Mucosa of stomach (tissue), 1 donor: Measurements from ENCODE around the gene POLD1.

ENCODE experiments used
- H3K27me3 ChIP-seq: one replicate; pipeline ENCODE4 v1.7.0; 2013; ENCODE audit warnings: mild to moderate bottlenecking, low read length; ENCODE audit not compliant: control insufficient read depth, insufficient read depth
- H3K36me3 ChIP-seq: one replicate; pipeline ENCODE4 v1.7.0; 2013; ENCODE audit warnings: low read length; ENCODE audit not compliant: control insufficient read depth, insufficient read depth
- H3K4me1 ChIP-seq: one replicate; pipeline ENCODE4 v1.7.0; 2013; ENCODE audit warnings: mild to moderate bottlenecking, low read length; ENCODE audit not compliant: control insufficient read depth, insufficient read depth
- H3K4me3 ChIP-seq: one replicate; pipeline ENCODE4 v1.7.0; 2013; ENCODE audit warnings: low read length
- H3K9ac ChIP-seq: one replicate; pipeline ENCODE4 v1.7.0; 2013; ENCODE audit warnings: mild to moderate bottlenecking, low read length, moderate library complexity
- H3K9me3 ChIP-seq: one replicate; pipeline ENCODE4 v1.7.0; 2013; ENCODE audit warnings: mild to moderate bottlenecking, low read length, moderate library complexity; ENCODE audit not compliant: control insufficient read depth
- donor health status: Pancreatic carcinoma.

Gene POLD1

GRCh38 chr19:50357178-50358100, 26.7 kb upstream of the POLD1 start:
- no peaks in the 10 kb centered on the region for H3K9me3 ChIP-seq
- peak overlapping the region; percentile 74 for H3K9ac ChIP-seq
- H3K36me3 ChIP-seq, result no peaks in the 10 kb centered on the region
- H3K4me3 ChIP-seq, result peak overlapping the region; percentile 35
- peaks cover 4% of the 10 kb centered on the region for H3K4me1 ChIP-seq
- peaks cover 6% of the 10 kb centered on the region for H3K27me3 ChIP-seq

DNA sequence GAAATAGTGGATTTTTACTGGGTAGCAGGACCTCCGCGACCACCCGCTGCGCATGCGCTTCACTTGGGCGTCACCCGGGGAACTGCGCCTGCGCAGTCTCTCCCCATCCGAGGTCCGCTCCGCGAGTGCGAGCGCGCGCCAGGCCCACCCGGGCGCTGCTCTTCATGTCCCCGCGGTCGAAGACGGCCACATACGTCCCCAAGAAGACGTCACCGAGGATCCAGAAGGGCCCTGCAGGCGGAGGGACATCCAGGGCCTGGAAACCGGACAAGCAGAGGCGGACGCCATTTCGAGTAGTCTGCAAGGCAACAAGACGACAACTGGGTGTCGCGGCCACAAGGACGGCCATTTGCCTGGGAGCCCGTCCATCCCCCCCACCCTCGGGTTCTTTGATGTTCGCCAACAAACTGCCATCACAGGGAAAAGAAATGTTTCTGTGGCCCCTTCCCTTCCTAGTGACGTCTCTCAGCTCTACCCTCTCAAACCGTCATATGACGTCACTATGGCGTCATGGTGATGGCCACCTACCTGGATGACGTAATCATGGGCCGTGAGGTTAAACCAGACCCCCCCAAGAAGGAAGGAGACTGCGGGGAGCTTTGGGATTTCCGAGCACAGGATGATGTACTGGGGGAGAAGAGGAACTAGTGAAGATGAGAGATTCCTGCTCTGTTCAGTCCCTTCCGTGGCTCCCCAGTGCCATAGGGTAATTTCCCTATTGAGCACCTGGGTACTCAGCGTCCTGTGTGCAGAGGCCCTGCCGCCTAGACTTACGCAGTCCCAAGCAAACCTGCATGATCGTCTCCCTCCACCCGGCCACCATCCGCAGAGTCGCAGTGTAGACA, 25.4 kb upstream of the POLD1 start:
- H3K4me1 ChIP-seq, result peaks cover 4% of the 10 kb centered on the region
- H3K4me3 ChIP-seq, result peak overlapping the region; percentile 19
- no peaks in the 10 kb centered on the region for H3K9me3 ChIP-seq
- peaks cover 6% of the 10 kb centered on the region for H3K27me3 ChIP-seq
- no peak overlapping the region for H3K9ac ChIP-seq
- no peaks in the 10 kb centered on the region for H3K36me3 ChIP-seq

GRCh38 chr19:50359328-50359818, 24.8 kb upstream of the POLD1 start:
- H3K27me3 ChIP-seq, result peaks cover 6% of the 10 kb centered on the region
- H3K4me1 ChIP-seq, result peaks cover 4% of the 10 kb centered on the region
- H3K4me3 ChIP-seq, result no peak overlapping the region
- no peaks in the 10 kb centered on the region for H3K36me3 ChIP-seq
- H3K9me3 ChIP-seq, result no peaks in the 10 kb centered on the region
- no peak overlapping the region for H3K9ac ChIP-seq

DNA sequence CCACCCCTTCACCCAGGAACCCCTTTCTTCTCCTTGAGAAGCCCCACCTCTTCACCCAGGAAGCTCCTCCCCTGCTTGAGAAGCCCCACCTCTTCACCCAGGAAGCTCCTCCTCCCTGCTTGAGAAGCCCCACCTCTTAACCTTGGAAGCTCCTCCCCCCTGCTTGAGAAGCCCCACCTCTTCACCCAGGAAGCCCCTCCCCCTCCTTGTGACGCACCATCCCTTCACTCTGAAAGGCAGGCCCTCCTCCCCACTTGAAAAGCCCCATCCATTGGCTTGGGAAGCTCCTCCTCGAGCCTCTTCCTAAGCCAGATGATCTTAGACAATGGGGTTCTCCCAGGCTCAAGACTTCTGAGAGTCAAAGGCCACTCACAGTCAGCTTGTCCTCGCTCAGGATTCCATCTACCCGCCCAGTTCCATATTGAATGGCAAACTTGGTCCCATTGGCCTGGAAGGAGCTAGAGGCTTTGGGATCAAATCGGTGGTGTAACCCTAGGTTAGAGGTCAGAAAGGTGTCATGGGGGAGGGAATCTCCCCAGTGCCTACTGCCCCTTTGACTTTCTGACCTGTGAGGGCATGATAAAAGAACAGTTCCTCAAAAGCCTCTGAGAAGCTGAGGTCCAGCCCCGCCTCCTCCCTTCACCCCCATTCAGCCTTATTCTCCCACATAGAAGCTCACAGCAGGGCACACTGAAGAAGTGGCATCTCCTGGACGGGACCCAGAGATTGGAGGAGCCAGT, 22.7 kb upstream of the POLD1 start:
- Histone ChIP-seq H3K4me3 (no peak overlapping the region), H3K36me3 (no peaks in the 10 kb centered on the region), H3K4me1 (peaks cover 4% of the 10 kb centered on the region)

DNA sequence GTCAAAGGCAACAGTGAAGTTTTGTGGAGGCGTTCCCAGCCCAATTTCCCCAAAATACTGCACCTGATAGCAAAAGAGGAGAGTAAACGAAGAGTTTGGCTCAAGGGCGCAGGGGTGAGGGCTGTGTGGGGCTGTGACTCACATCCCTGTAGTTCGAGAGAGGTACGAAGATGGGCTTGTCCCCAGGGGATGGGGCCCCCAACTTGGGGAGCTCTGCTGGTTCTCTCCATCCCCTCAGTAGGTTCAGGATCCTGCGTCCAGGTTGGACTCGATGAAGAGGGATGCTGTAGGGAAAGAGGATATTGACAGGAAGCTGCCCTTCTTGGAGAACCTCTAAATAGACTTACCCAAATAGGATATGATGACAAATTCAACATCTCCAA, 22.1 kb upstream of the POLD1 start:
- Histone ChIP-seq H3K36me3 (no peaks in the 10 kb centered on the region), H3K27me3 (peaks cover 6% of the 10 kb centered on the region), H3K4me1 (peaks cover 3% of the 10 kb centered on the region), H3K4me3 (no peak overlapping the region), H3K9ac (no peak overlapping the region), H3K9me3 (no peaks in the 10 kb centered on the region)

More for the DNA sequence above, 22.7 kb upstream of the POLD1 start:
- peaks cover 6% of the 10 kb centered on the region for H3K27me3 ChIP-seq
- H3K9me3 ChIP-seq, result no peaks in the 10 kb centered on the region
- no peak overlapping the region for H3K9ac ChIP-seq

- Histone ChIP-seq H3K27me3 (no peaks in the 10 kb centered on the region), H3K4me3 (no peak overlapping the region), H3K4me1 (no peaks in the 10 kb centered on the region), H3K36me3 (no peaks in the 10 kb centered on the region), H3K9me3 (no peaks in the 10 kb centered on the region), H3K9ac (no peak overlapping the region)
Measured at GRCh38 chr19:50362656-50363424, 21.3 kb upstream of the POLD1 start.

DNA sequence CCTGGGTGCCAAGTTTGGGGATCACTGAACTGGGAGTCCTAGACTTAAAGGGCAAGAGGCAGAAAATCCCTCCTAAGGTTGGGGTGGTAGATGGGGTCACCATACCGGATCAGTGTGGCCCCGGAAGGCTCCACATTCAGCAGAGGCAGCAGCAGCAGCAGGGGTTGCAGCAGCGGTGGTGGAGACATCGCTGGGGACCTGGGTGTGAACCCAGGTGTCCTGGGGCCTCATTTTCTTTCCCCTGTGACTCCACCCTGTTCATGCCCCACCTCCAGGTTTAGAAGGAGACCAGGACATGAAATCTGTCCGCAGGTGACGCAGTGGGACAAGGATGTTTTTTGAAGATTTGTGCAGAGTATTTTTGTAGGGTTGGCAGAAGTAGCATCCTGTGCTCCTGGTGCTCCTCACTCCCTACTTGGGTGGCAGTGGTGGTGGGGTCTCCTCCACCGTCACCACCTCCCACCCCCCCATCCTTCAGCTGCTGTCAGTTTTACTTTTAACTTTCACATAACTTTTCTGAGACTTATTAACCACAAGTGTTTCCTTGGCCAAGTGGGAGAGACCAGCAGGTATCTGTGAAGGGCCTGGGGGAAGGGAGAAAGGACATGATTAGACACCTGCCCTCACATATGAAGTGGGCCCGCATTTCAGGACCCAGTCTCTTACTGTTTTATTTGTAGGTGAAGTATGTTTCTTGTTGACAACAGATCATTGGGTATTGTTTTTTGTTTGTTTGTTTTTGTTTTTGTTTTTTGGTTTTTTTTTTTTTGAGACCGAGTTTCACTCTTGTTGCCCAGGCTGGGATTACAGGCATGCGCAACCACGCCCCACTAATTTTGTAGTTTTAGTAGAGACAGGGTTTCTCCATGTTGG, 18.5 kb upstream of the POLD1 start, which contains the start of gene NAPSA:
Gene NAPSA (minus strand): TSS at position 206 of the 873 bp plus-strand sequence. CDS start 18 bp downstream, at position 188.
- Histone ChIP-seq H3K27me3 (no peaks in the 10 kb centered on the region), H3K9ac (no peak within 1 kb of the TSS), H3K9me3 (no peaks in the 10 kb centered on the region), H3K4me3 (no peak within 1 kb of the TSS), H3K4me1 (no peaks in the 10 kb centered on the region), H3K36me3 (no peaks in the 10 kb centered on the region)

DNA sequence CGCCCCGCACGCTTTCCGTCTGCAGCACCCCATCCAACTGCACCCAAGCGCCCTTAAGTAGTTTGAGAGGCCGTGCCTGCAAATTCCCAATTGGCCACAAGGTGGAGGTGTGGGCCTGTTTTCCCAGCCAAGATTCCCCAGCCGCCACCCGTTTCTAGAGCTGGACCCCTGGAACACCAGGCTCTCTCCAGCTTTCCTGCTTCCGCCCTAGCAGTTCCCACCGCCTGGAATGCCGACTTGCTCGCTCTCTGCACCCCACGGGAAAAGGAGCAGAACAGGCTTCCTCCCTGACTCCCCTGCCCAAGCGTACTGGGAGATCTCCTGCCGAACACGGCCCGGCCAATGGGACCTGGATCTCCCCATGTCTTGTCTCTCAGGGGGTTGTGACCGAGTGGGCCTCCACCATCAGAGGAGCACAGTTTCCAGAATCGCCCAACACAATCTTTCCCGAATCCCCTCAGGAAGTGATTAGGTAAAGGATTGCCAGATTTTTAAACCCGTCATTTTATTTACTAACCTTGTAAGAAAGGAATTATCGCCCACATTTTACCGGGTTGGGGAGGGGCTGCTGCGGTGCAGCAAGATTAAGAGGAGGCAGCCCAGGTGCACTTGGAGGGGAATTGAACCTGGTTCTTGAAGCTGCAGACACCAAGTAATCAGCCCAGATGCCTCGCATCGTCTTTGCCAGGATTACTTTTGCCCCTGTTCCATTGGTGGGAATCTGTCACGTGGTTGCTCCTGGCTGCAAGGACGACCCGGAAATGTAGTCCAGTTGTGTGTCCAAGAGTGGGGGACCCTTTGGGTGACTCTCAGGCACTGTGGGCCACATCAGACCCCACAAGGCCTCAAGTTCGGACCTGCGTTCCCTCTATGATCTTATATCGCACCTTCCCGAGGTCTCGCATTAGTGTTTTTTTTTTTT, 15.2 kb upstream of the POLD1 start:
- Histone ChIP-seq H3K4me1 (no peaks in the 10 kb centered on the region), H3K36me3 (no peaks in the 10 kb centered on the region), H3K27me3 (no peaks in the 10 kb centered on the region), H3K9ac (peak overlapping the region; percentile 84), H3K4me3 (peak overlapping the region; percentile 65), H3K9me3 (no peaks in the 10 kb centered on the region)

DNA sequence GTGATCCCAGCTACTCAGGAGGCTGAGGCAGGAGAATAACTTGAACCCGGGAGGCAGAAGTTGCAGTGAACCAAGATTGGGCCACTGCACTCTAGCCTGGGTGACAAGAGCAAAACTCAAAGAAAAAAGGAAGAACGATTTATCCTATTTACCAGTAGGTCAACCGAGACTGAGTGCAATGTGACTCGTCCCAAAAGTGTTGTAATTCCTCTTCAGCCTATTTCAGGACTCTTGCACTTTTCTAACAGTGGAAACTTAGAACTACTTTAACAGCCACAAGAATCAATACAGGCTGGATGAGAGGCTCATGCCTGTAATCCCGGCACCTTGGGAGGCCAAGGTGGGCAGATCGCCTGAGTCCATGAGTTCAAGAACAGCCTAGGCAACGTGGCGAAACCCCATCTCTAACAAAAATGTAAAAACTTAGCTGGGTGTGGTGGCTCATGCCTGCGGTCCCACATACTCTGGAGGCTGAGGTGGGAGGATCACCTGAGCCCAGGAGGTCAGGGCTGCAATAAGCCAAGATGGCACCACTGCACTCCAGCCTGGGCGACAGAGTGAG, 12.2 kb upstream of the POLD1 start:
- peaks cover under 1% of the 10 kb centered on the region for H3K4me1 ChIP-seq
- H3K9me3 ChIP-seq, result no peaks in the 10 kb centered on the region
- H3K4me3 ChIP-seq, result no peak overlapping the region

More for the DNA sequence above, 12.2 kb upstream of the POLD1 start:
- no peaks in the 10 kb centered on the region for H3K36me3 ChIP-seq
- no peaks in the 10 kb centered on the region for H3K27me3 ChIP-seq
- H3K9ac ChIP-seq, result no peak overlapping the region
